Caco-2 (cell line): ENCODE results near the gene TARS1. TPM values are rescaled to one million over a fixed set of nuclear protein-coding genes. Genes with fewer than 3 reads are reported as not detected.

Experiments
- BruUV-seq: library from RNA; stranded (reverse); fragments of 400-500 nt; replicated peaks from 2 replicates; lab custom pipeline; 2021; lab: Mats Ljungman, UMichigan
- CTCF ChIA-PET: fragments of 300-600 bp; sonication (Branson Sonifier 250); formaldehyde crosslinking; loops from one replicate; lab custom pipeline; 2022; ENCODE audit warnings: antibody characterized with exemption; lab: Charles Lee
- POLR2A ChIA-PET: fragments of 300-600 bp; sonication (Branson Sonifier 250); formaldehyde crosslinking; loops from one replicate; lab custom pipeline; 2022; ENCODE audit warnings: antibody characterized with exemption; lab: Charles Lee
- DNase-seq, 2 experiments: peaks; one replicate each; pipeline versions ENCODE4 v3.0.0 to v3.0.0-alpha.2; 2020 to 2022
- H3K27me3 ChIP-seq: replicated peaks from 2 replicates; pipeline ENCODE4 v1.6.0; 2011; ENCODE audit warnings: low read length; ENCODE audit not compliant: control insufficient read depth, insufficient read depth
- H3K36me3 ChIP-seq: 2 replicates; pipeline ENCODE4 v1.5.1; 2011; ENCODE audit warnings: low read length; ENCODE audit not compliant: control insufficient read depth, insufficient read depth
- H3K4me1 ChIP-seq: fragments of 250-450 bp; sonication (Bioruptor Pico); 2 replicates; pipeline ENCODE4 v1.5.1; 2020; ENCODE audit warnings: mild to moderate bottlenecking
- H3K4me3 ChIP-seq: 2 replicates; pipeline ENCODE4 v1.5.1; 2011; ENCODE audit warnings: low read depth, mild to moderate bottlenecking, control low read depth, low read length
- H3K9me3 ChIP-seq: fragments of 250-450 bp; sonication (Bioruptor Pico); 2 replicates; pipeline ENCODE4 v1.5.1; 2020; ENCODE audit warnings: mild to moderate bottlenecking, moderate library complexity
- H3K27ac Mint-ChIP-seq: one replicate; pipeline ENCODE4 v1.8.0; 2022; ENCODE audit warnings: mixed read lengths; ENCODE audit not compliant: unreplicated experiment
- H3K27me3 Mint-ChIP-seq: one replicate; pipeline ENCODE4 v1.8.0; 2022; ENCODE audit warnings: mixed read lengths; ENCODE audit not compliant: insufficient read depth, unreplicated experiment
- H3K36me3 Mint-ChIP-seq: one replicate; pipeline ENCODE4 v1.8.0; 2022; ENCODE audit warnings: mild to moderate bottlenecking, mixed read lengths; ENCODE audit not compliant: insufficient read depth, unreplicated experiment
- H3K4me1 Mint-ChIP-seq: one replicate; pipeline ENCODE4 v1.8.0; 2022; ENCODE audit warnings: low read depth, mixed read lengths; ENCODE audit not compliant: unreplicated experiment
- H3K4me3 Mint-ChIP-seq: one replicate; pipeline ENCODE4 v1.8.0; 2022; ENCODE audit warnings: mild to moderate bottlenecking, moderate library complexity, mixed read lengths; ENCODE audit not compliant: unreplicated experiment
- H3K9me3 Mint-ChIP-seq: one replicate; pipeline ENCODE4 v1.8.0; 2022; ENCODE audit warnings: mixed read lengths; ENCODE audit not compliant: unreplicated experiment
- CTCF ChIP-seq, 2 experiments: fragments of 200-600 bp in 1 of 2; IDR thresholded peaks; 1 replicate in 1 of 2; 2 replicates in 1 of 2; pipeline versions ENCODE4 v1.5.1 to v1.8.0; 2011 to 2022; ENCODE audit warnings: antibody characterized with exemption in 1 of 2, control low read depth in 1 of 2, inconsistent platforms in 1 of 2, low read depth in 1 of 2, low read length in 1 of 2, mild to moderate bottlenecking in 1 of 2, moderate library complexity in 1 of 2; ENCODE audit not compliant: insufficient read depth in 1 of 2, severe bottlenecking in 1 of 2, unreplicated experiment in 1 of 2
- intact Hi-C: fragments of 100-400 bp; cut with micrococcal nuclease; formaldehyde crosslinking; loops from one replicate; pipeline ENCODE4 v1.10.0; 2022; ENCODE audit not compliant: unreplicated experiment
- total RNA-seq: library from RNA; stranded (reverse); gene quantifications from 2 replicates; pipeline ENCODE4 v1.2.3, GENCODE V29; 2022

TARS1 gene
- total RNA-seq, 1 experiment from 2014 or later, result 288 TPM

GRCh38 chr5:33445798-33446197 lies 5.0 kb downstream of the TARS1 start:
- H3K27me3 Mint-ChIP-seq, result no peaks in the 10 kb centered on the region
- H3K36me3 ChIP-seq, result no peaks in the 10 kb centered on the region; the same call in 1 of the 2 replicates
- no peaks in the 10 kb centered on the region for H3K27me3 ChIP-seq
- ChIA-PET CTCF (no interaction called here), POLR2A (no interaction called here)
- DNase-seq, result no peak
- H3K36me3 Mint-ChIP-seq, result peaks cover 68% of the 10 kb centered on the region
- TF ChIP-seq CTCF (IDR thresholded peaks at IDR 0.05; ENCODE audit: insufficient read depth in 1 of 2, low read depth in 1 of 2, low read length in 1 of 2, severe bottlenecking in 1 of 2, unreplicated experiment in 1 of 2), result no peak
- peaks cover 11% of the 10 kb centered on the region for H3K4me1 ChIP-seq
- H3K27ac Mint-ChIP-seq, result no peak overlapping the region
- H3K4me1 Mint-ChIP-seq, result peaks cover 17% of the 10 kb centered on the region
- no peaks in the 10 kb centered on the region for H3K9me3 ChIP-seq
- H3K4me3 Mint-ChIP-seq, result no peak overlapping the region
- no TSS peak for BruUV-seq
- no peak overlapping the region for H3K4me3 ChIP-seq
- intact Hi-C loops, result no loop called here
- H3K9me3 Mint-ChIP-seq, result no peaks in the 10 kb centered on the region

GRCh38 chr5:33448118-33448517 lies 7.4 kb downstream of the TARS1 start:
- ChIA-PET POLR2A (interaction anchor here (0.6 kb wide), 1 partner anchor 1674 kb away, joined by 3 read pairs; no protein-coding TSS in a partner anchor), CTCF (no interaction called here)
- H3K27me3 Mint-ChIP-seq, result no peaks in the 10 kb centered on the region
- peaks cover 91% of the 10 kb centered on the region for H3K36me3 Mint-ChIP-seq
- no peak for TF ChIP-seq CTCF (IDR thresholded peaks at IDR 0.05; ENCODE audit: insufficient read depth in 1 of 2, low read depth in 1 of 2, low read length in 1 of 2, severe bottlenecking in 1 of 2, unreplicated experiment in 1 of 2)
- intact Hi-C loops, result no loop called here
- Histone ChIP-seq H3K9me3 (no peaks in the 10 kb centered on the region), H3K4me1 (peaks cover 5% of the 10 kb centered on the region; the same call in 1 of the 2 replicates), H3K36me3 (peaks cover 2% of the 10 kb centered on the region; the same call in 1 of the 2 replicates), H3K27me3 (no peaks in the 10 kb centered on the region), H3K4me3 (no peak overlapping the region)
- DNase-seq, result no peak
- no peaks in the 10 kb centered on the region for H3K9me3 Mint-ChIP-seq
- H3K4me3 Mint-ChIP-seq, result no peak overlapping the region
- BruUV-seq, result no TSS peak
- H3K27ac Mint-ChIP-seq, result no peak overlapping the region
- peaks cover 17% of the 10 kb centered on the region for H3K4me1 Mint-ChIP-seq

- H3K9me3 ChIP-seq, result no peaks in the 10 kb centered on the region
- intact Hi-C loops, result no loop called here
- no peak for DNase-seq
- no peak overlapping the region for H3K4me3 ChIP-seq
- H3K9me3 Mint-ChIP-seq, result no peaks in the 10 kb centered on the region
- CTCF ChIA-PET, result no interaction called here
- no TSS peak for BruUV-seq
- POLR2A ChIA-PET, result interaction anchor here (1.0 kb wide), 1 partner anchor 16 kb away, joined by 3 read pairs; the partner anchor contains the start of gene TARS1
- H3K27ac Mint-ChIP-seq, result no peak overlapping the region
- H3K36me3 Mint-ChIP-seq, result peaks cover 95% of the 10 kb centered on the region
- H3K4me1 Mint-ChIP-seq, result no peaks in the 10 kb centered on the region
- no peak for TF ChIP-seq CTCF (IDR thresholded peaks at IDR 0.05; ENCODE audit: insufficient read depth in 1 of 2, low read depth in 1 of 2, low read length in 1 of 2, severe bottlenecking in 1 of 2, unreplicated experiment in 1 of 2)
- no peak overlapping the region for H3K4me3 Mint-ChIP-seq
- H3K27me3 Mint-ChIP-seq, result no peaks in the 10 kb centered on the region
- no peaks in the 10 kb centered on the region for H3K27me3 ChIP-seq
- peaks cover 3% of the 10 kb centered on the region for H3K36me3 ChIP-seq
- no peaks in the 10 kb centered on the region for H3K4me1 ChIP-seq
Measured at GRCh38 chr5:33457126-33457525, 16.4 kb downstream of the TARS1 start.
